GM18858 (cell line): ENCODE data around the gene GAGE10.
"Not testable (repeated sequence)": the region's sequence is repeated elsewhere in the genome, so short reads cannot be mapped to it uniquely, and the experiment has no call there.

Experiments
- ATAC-seq: cut with Tn5 transposase; IDR thresholded peaks from one replicate; pipeline ENCODE4 v1.9.1; 2021; ENCODE audit not compliant: unreplicated experiment

GAGE10 gene

DNA sequence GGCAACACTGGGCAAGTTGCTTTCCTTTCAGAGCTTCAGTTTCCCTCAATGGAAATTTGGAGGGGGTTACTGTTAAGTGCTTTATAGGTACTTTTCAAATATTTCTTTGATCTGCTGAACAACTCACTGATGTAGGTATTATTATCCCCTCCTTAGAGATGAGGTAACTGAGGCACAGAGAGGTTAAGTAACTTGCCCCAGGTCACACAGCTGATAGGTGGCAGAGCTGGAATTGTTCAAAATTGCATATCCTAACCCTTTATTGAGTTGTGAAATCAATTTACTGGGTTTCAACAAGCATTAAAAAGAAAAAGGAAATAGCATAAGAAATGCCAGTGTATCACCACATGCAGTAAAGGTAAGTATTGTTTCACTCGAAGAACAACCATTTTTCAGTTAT, 27.2 kb upstream of the GAGE10 start:
- ATAC-seq: no peak

GRCh38 chrX:49276671-49277534, 26.5 kb upstream of the GAGE10 start:
- ATAC-seq: no peak

GRCh38 chrX:49277535-49277830, 26.0 kb upstream of the GAGE10 start:
- ATAC-seq: no peak

GRCh38 chrX:49278081-49278480, 25.4 kb upstream of the GAGE10 start:
- ATAC-seq: no peak

DNA sequence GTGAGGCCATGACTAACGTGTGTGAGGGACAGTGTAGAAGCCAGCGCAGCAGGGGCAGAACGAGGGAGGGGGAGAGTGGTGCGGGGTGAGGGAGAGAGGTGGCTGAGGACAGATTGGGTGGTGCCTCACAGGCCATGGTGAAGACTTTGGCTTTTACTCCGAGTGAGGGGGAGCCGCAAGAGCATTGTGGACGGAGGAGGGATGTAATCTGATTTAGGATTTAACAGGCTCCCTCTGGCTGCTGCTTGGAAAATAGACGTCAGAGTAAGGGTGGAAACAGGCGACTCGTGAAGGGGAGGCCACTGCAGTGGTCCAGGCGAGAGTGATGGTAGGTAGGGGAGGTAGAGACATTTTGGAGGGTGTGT, 20.8 kb upstream of the GAGE10 start:
- ATAC-seq: no peak

DNA sequence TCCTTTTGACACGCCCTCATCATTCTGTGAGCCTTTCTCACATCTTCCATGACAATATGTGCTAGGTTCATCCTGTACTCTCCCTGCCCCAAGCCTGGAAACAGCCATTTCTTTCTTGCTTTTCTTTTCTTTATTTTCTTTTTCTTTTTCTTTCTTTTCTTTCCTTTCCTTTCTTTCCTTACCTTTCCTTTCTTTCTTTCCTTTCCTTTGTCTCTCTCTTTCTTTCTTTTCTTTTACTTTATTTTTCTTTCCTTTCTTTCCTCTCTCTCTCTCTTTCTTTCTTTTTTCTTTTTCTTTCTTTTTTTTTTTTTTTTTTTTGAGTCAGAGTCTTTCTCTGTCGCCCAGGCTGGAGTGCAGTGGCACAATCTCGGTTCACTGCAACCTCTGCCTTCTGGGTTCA, 19.2 kb upstream of the GAGE10 start:
- no peak for ATAC-seq

- ATAC-seq: no peak
These were observed 17.3 kb upstream of the GAGE10 start for GRCh38 chrX:49286136-49286535.

DNA sequence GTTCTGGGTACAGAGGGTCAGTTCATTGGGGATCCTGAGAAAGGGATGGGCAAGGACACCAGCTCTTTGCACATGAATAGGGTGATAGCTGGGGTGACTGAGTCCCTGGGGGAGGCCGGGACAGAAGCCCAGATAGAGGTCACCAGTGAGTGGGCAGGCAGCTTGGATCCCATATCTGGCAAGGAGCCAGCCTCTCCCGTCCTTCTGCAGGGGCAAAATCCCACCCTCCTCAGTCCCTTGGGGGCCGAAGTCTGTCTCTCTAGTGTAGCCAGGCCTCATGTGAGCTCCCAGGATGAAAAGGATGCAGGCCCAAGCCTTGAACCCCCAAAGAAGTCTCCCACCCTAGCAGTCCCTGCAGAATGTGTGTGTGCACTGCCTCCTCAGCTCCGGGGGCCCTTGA, 16.9 kb upstream of the GAGE10 start:
- ATAC-seq: no peak

- no peak for ATAC-seq
These were observed 15.8 kb upstream of the GAGE10 start for GRCh38 chrX:49287665-49288064.

GRCh38 chrX:49290215-49290614, 13.2 kb upstream of the GAGE10 start:
- ATAC-seq: no peak

DNA sequence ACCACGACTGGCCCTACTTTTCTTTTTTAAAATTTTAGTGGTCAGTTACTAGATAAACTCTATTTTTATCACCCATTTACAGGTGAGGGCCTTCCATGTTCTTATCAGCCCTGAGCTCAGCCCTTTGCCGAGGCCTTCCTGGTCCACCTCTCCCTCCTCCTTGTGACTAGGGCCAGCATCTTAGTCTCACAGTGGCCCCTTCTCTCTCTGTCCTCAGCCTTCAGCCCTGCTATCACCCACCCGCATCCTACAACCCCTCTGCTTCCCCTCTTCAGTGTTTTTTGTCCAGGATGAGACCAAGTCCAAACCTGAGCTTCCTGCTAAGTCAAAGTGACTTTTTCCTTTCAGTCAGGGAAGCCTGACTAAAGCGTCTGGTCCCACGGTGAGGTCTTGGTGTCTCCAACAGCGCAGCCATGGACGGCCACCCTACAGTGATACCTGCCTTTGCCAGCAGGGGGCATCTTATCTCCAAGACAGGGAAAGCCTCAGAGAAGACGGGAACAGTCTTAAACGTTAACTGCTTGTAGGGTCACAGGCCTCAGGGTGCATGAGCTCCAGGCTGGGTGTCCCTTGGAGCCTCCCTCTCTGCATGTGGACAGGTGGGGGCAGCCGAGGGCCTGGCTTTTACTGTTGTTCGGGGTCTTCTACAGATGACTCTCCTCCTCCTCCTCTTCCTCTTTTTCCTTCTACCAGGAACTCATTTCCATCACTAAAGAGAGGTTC, 11.7 kb upstream of the GAGE10 start:
- no peak for ATAC-seq

- ATAC-seq: no peak
These were observed 10.8 kb upstream of the GAGE10 start for GRCh38 chrX:49292400-49293362.

DNA sequence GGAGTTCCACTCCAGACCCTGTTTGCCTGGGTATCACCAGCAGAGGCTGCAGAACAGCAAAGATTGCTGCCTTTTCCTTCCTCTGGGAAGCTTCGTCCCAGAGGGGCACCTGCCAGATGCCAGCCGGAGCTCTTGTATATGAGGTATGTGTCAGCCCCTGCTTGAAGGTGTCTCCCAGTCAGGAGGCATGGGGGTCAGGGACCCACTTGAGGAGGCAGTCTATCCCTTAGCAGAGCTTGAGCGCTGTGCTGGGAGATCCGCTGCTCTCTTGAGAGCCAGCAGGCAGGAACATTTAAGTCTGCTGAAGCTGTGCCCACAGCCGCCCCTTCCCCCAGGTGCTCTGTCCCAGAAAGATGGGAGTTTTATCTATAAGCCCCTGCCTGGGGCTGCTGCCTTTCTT, 4.2 kb upstream of the GAGE10 start:
- not testable (repeated sequence) for ATAC-seq

DNA sequence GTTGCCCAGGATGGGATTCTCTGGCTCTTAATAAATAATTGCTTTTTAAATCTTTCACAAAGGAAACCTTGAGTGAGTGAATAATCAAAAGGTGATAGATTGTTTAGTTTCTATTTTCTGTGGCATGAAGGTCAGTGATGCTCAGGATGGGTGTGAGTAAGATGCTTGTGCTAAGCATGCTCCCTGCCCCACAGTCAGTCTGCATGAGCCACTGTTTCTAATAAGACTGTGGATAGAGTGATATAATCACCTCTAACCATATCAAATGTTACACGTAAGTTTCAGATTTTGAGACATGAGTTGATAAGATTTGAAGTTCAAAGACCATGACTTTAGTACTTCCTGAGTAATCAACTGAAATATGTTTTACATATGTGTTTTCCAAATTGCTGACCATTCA, 2.7 kb upstream of the GAGE10 start:
- ATAC-seq: no peak

DNA sequence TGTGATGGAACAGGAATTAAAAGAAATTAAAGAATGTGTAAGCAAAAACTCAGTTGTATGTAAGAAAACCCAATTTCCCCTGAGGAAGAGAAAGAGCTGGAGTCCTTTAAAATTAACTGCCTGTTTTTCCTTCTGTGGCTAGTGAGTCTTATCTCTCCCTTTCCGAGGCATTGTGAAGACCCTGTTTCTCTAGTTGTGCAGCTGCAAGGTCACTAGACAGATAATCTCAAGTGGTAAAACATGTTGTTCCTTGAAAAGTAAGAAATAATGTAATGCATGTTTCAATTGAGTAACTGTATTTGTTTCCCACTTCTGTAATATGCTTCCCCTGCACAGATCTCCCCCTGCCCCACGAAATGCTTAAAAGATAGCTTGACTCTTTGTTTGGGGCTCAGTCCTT, 4.3 kb downstream of the GAGE10 start:
- not testable (repeated sequence) for ATAC-seq

DNA sequence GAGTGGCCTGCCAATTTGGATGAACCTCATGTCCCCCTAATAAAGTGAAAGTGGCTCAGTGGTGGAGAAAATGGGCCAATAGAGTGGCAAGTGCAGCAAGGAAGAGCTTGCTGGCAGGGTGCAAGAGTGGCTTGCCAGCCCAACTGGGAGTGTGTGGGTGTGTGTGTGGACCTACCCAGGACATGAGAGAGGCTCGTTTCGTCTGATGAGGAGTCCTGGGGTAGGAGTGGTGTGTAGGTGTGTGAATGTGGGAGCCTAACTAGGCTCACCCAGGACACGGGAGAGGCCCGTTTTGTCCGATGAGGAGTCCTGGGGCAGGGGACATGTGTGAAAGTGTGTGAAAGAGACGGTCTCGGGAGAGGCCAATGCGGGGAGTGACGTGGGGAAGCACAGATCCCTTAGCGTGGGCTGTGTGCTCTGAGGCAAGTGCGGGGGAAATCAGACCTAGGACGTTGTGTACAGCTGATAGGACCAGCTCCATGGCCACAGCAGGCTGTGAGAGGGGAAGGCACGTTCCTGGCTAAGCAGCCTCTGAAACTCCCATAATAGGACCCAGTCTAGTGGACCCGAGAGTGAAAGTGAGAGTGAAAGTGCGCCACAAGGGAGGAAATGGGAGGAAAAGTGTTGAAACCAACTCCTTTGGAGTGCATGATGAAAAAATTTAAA, 5.3 kb downstream of the GAGE10 start:
- no peak for ATAC-seq

DNA sequence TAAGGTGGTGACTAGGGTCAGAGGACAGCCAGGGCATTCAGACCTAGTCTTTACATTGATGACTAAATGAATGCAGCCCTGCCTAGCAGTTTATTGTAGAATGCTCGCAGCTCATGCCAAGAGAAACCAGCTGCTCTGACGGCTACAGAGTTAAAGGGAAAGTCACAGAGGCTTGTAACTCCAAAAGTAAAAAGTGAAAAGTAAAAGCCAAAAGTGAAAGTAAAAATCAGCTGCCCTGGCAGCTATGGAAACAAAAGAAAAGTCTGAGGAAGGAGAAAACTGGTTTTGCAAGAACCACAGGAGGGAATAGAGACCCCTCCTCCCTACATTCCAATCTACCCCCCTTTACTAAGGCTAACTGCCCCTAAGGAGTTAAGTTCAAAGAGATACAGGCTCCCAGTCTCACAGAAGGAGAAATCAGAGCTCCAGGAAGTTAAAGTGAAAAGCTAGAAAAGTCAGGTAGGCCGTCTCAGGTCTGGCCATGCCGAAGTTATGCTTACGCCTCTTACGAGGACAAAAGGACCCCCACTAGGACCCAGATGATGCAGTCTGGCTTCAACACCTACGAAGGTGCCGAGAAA, 6.0 kb downstream of the GAGE10 start:
- no peak for ATAC-seq

DNA sequence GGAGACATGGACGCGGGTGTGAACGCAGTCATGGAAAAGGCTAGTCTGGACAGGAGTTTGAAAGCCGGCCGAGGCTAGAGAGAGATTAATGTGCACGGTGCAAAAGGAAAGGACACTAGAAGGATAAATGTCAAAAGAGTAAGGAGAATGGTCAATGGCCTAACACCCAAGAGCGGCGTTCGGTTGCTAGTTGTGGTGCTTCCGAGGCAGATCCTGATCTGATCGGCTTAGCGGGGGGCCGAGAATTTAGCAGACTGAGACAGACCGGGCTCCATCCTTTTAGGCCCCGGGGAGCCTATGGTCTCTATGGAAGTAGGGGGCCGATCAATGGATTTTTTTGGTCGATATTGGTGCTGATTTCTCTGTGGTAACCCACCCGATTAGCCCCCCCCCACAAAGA, 6.9 kb downstream of the GAGE10 start:
- ATAC-seq: no peak

- ATAC-seq: no peak
These were observed 8.7 kb downstream of the GAGE10 start for GRCh38 chrX:49312176-49312575.

DNA sequence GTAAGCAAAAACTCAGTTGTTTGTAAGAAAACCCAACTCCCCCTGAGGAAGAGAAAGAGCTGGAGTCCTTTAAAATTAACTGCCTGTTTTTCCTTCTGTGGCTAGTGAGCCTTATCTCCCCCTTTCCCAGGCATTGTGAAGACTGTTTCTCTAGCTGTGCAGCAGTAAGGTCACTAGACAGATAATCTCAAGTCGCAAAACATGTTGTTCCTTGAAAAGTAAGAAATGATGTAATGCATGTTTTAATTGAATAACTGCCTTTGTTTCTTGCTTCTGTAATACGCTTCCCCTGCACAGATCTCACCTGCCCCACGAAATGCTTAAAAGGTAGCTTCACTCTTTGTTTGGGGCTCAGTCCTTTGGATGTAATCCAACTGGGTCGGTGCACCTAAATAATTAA, 12.6 kb downstream of the GAGE10 start:
- no peak for ATAC-seq

DNA sequence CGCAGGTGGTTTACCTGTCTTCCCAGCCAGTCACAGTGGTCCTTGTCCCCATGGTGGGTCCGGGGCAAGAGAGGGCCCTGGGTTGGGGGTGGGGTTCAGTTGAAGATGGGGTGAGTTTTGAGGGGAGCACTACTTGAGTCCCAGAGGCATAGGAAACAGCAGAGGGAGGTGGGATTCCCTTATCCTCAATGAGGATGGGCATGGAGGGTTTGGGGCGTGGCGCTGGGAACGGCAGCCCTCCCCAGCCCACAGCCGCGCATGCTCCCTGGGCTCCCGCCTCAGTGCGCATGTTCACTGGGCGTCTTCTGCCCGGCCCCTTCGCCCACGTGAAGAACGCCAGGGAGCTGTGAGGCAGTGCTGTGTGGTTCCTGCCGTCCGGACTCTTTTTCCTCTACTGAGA, 18.3 kb downstream of the GAGE10 start, which contains the start of gene GAGE12J:
TSS of gene GAGE12J (plus strand) at position 301 of the 400 bp plus-strand sequence. CDS start 1,157 bp downstream, outside the sequence.
- ATAC-seq: not testable (repeated sequence)
